Measurements from ENCODE around the gene RASA2.

- TF ChIP-seq CTCF (IDR thresholded peaks at IDR 0.05) (no peak), EP300 (IDR thresholded peaks at IDR 0.05) (no peak), POLR2A (IDR thresholded peaks at IDR 0.05) (no peak)
These were observed 40.1 kb upstream of the RASA2 start for GRCh38 chr3:141446737-141447136.
